Kidney capillary endothelial cell (primary cell): Measurements from ENCODE around the gene PRKCSH.
"Not testable (repeated sequence)": the region's sequence is repeated elsewhere in the genome, so short reads cannot be mapped to it uniquely, and the experiment has no call there.

Source experiments
- DNase-seq: peaks from one replicate; pipeline ENCODE4 v3.0.0-alpha.2; 2018; ENCODE audit warnings: low spot score

The PRKCSH gene

DNA sequence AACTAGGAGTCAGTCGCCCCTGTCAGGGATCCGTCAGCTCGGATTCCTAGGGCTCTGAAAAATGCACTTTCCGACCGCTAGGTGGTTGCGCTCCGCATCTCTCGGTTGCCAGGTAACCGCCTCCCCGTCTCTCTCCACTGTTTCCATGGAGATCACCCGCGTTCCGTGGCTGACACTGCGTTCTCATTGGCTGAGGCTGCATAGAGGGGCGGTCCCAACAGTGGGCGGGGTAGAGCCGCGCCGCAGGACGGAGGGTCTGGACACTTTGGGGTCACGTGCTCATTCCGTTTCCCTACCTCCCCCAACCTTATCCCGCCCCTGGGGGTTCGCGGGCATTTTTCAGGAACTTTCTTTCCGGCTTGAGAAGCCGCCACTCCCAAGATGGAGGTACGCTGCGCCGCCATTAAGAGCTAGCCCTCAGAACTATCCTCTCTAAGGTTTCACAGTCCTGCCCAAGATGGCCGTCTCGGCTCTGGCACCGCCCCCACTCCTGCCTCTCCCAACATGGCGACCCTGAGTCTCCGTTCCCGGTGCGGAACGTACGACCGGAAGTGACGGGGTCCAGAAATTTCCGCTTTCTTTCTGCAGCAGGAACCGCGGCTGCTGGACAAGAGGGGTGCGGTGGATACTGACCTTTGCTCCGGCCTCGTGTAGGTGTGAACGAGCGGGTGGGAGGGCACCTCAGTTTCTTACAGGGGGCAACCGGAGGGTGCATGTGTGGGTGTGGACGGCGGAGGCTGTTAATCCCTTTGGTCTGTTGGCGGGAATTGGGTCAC lies at the start of gene PRKCSH, which contains the start of gene ODAD3:
TSS of gene PRKCSH (plus strand) at position 579 of the 776 bp plus-strand sequence. CDS start 483 bp downstream, outside the sequence.
TSS of gene ODAD3 (minus strand) at position 65 of the 776 bp plus-strand sequence. CDS start 105 bp downstream, outside the sequence.
- DNase-seq = peak; percentile 99

DNA sequence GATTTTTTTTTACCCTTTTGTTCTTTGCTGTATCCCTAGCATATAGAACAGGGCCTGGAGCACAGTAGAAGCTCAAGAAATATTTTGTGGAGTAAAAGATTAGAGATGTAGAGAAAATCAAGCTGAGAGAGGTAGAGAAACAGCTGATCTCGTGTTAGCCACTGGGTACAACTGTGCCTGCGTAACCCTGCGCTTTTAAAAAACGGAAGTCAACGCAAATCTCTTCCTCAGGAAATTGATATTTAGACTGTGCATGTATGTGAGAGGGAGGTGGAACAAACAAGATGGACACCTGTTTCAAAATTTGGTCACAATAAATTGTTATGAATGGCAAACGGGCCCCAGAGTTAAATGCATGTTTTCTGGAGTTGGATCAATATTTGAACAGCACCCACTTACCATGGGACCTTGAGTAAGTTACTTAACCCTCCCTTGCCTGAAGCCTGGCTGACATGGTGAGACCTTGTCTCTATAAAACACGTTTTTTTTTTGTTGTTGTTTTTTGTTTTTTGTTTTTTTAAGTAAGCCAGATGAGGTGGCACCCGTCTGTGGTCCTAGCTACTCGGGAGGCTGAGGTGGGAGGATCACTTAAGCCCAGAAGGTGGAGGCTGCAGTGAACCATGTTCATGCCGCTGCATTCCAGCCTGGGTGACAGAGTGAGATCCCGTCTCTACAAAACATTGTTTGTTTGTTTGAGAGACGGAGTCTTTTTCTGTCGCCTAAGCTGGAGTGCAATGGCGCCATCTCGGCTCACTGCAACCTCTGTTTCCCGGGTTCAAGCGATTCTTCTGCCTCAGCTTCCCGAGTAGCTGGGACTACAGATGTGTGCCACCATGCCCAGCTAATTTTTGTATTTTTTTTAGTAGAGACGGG lies 48.0 kb upstream of the PRKCSH start:
- no peak for DNase-seq

DNA sequence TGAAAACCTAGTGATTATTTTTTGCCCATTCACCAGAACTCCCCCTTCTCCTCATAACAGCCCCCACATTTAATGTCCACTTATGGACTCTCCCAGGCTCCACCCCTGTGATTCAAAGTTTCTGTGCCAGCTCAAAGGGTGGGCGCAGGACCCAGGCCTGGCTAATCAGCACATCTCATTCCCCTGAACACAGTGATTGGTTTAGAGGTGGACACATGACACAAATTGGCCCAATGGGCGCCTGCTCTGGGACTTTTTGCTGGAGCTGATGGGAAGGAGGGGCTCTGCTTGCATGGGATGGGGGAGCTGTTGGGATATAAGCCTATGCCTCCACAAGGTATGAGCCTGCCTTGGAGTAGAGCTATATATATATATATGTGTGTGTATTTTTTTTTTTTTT lies 45.1 kb upstream of the PRKCSH start:
- DNase-seq = no peak

DNA sequence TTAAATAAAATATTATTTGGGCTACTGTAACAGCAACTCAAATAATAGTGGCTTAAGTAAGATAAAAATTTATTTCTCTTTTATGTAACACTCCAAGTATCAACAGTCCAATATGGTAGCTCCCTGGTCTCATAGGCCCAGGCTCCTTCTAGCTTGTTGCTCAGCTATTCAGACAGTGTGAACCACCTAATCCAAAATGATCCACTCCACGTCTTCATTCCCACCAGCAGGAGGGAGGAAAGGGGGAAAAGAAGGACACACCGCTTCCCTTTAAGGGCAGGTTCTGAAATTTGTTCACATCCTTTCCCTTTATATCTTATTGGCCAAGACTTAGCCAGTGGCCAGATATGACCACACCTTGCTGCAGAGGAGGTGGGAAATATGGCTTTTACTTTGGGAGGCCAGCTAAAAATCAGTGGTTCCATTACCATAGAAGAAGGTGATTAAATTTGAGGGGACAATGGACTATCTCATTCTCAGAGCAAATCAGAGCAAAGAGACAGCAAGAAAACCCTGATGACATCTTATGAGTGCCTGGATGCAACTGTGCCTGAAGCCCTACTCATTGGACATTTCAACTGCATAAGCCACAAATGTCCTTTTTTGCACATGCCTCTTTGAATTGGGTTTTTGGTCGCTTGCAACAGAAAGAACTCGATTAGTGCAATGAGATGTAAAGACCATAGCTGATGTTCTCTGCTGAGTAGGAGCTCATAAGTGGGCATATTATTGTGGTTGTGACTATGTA lies 44.3 kb upstream of the PRKCSH start:
- DNase-seq = no peak

DNA sequence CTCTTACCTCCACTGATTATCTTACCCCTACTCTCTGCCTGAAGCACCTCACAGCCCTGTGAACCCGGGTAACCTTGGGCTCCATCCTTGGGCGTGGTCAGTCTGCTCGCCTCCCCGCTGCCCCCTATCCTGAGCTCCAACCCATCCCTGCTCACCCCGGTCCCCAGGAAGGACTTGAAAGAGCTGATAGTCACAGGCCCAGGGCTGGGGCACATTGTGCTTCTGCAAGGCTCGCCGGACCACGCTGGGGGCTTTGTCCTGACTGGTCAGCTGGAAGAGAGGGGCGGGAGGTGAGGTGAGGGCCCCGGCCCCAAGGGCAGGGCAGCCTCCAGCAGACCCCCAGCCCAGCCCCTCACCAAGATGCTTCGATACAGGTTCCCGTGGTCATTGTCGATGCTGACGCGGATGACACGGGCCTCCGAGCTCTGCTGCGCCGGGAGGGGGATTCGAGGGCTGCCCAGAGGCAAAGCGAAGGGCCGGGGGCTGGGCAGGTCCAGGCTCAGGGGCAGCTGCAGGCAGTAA lies 38.3 kb upstream of the PRKCSH start:
- no peak for DNase-seq

- no peak for DNase-seq
These were observed 35.8 kb upstream of the PRKCSH start for GRCh38 chr19:11399667-11400066.

DNA sequence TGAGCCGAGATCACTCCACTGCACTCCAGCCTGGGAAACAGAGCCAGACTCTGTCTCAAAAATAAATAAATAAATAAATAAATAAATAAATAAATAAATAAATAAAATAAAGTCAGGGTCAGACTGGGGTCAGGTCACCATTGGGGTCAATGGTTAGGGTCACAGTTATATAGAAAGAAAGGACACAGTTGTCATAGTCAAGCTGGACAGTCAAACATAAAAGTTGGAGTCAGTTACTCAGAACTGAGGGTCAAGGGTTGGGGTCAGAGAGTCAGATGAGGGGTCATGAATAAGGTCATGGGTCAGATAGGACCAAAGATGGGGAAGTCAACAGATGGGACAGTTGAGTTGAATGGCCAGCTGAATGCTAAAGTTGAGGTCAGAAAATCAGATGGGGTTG lies 34.6 kb upstream of the PRKCSH start:
- DNase-seq = no peak

GRCh38 chr19:11401808-11402543 lies 33.5 kb upstream of the PRKCSH start:
- no peak for DNase-seq

DNA sequence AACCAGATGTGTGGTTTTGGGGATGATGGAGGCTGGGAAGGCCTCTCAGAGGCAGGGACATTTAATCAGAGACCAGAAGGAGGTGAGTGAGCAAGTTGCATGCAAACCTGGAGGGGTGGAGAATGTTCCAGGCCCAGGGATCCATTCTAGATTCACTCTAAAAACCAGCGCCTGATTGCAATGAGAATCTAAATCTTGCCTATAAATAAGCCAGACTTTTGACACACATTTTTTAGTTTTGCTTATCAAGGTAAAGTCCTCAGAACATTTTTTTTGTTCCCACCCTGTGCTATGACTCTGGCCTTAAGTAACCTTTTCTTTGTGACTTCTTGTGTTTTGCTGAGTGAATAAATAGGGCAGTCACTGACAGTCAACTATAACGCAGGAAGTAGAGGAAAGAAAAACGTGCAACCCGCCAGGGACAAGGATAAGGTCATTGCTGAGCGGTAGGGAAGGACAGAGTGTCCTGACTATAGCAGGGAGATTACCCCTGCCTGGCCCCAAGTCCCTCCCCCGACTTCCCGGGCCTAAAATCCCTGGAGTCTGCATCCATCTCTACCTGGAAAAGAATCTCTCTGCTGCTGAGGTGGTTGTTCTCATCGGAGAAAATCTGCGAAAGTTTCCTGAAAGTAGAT lies 30.7 kb upstream of the PRKCSH start:
- no peak for DNase-seq

DNA sequence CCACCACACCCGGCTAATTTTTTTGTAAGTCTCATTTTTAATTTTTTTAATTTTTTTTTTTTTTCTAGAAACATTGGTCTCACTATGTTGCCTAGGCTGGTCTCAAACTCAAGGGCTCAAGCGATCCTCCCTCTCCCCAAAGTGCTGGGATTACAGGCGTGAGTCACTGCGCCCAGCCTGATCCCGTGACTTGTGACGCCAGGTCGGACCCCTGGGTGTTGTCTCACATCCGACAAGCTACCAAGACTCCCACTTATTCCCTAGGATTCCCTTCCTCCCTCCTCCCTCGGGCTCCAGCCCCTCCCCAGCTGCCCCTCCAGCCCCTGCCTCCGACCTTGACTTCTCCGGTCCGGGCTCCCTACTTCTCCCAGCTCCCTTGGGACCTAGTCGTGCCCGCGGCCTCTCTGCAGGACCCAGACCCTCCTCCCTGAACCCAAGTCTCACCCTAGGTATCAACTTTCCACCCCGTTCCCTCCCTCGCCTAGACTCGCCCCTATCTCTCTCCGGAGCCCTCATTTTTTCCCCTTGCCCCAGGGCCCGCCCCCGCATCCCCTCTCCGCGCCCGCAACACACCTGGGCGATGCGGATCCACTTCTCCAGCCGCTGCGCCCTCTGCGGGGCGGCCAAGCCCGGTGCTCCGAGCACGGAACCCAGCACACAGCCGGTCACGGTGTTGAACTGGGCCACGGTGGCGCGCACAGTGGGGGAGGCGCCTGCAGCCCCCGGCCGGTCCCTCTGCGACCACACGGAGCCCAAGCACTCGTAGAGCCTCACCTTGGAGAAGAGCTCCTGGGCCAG lies 29.4 kb upstream of the PRKCSH start:
- DNase-seq = no peak

- DNase-seq = not testable (repeated sequence)
These were observed 28.7 kb upstream of the PRKCSH start for GRCh38 chr19:11406703-11407236.

DNA sequence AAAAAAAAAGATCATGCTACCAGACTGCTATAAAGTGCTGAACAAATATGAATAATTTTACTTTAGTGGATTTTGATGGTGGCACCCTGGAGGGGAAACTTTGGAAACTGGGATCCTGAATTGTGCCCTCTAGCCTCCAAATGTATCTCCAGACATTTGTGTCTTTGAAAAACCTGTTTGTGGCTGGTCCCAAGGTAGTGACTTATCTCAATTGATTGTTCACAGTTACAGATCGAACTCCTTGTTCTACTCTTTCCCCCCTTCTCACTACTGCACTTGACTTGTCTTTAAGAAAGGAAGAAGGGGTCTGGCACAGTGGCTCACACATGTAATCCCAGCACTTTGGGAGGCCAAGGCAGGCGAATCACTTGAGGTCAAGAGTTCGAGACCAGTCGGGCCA lies 26.8 kb upstream of the PRKCSH start:
- no peak for DNase-seq

DNA sequence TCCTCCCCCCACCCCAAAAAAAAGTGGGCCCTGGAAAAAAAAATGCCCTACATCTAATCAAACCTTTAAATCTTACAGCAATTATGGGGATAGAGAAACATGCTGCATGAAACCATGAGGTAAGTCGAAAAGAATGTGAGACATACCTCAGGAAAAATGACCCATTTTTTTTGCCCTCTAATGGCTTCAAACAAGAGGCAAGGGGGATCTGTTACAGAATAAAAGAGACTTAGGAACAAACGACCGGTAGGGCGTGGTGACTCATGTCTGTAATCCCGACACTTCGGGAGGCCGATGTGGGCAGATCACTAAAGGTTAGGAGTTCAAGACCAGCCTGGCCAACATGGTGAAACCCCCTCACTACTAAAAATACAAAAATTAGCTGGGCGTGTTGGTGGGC lies 24.8 kb upstream of the PRKCSH start:
- no peak for DNase-seq

DNA sequence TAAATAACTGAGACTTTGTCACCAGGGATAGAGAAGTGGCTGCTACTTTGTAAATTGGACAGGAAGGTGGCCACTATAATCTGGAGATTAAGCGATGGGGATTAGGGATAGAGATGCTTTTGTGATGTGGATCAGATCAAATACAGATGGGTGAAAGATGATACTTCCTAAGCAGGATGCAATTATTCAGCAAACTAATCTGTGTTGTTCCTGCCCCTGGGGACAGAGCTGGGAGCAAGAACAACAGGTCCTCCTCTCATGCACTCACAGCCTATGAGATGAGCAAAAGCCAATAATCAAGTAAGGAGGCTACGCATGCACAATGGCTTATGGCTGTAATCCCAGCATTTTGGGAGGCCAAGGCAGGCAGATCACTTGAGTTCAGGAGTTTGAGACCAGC lies 20.9 kb upstream of the PRKCSH start:
- DNase-seq = no peak

- no peak for DNase-seq
These were observed 18.9 kb upstream of the PRKCSH start for GRCh38 chr19:11416346-11417052.

DNA sequence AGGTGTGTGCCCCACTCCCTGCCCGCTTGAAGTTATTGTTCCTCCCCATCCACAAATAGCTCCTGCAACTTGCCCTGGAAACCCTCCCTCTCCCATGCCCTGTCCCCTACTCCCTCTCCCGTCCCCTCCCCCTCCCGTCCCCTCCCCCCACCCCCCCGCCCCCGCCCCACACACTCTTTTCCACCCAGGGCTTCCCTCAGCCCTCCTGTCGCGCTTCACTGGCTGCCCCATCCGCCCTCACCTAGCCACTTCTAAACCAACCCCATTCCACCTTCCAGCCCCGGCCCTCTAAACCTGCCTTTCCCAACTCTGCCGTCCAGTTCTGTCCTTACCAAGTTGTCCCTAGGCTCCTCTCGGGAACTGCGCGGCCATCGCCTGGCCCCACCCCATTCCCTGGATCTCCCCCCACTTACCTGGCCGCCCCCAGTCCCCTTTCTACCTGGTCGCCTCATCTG lies 17.3 kb upstream of the PRKCSH start:
- no peak for DNase-seq

DNA sequence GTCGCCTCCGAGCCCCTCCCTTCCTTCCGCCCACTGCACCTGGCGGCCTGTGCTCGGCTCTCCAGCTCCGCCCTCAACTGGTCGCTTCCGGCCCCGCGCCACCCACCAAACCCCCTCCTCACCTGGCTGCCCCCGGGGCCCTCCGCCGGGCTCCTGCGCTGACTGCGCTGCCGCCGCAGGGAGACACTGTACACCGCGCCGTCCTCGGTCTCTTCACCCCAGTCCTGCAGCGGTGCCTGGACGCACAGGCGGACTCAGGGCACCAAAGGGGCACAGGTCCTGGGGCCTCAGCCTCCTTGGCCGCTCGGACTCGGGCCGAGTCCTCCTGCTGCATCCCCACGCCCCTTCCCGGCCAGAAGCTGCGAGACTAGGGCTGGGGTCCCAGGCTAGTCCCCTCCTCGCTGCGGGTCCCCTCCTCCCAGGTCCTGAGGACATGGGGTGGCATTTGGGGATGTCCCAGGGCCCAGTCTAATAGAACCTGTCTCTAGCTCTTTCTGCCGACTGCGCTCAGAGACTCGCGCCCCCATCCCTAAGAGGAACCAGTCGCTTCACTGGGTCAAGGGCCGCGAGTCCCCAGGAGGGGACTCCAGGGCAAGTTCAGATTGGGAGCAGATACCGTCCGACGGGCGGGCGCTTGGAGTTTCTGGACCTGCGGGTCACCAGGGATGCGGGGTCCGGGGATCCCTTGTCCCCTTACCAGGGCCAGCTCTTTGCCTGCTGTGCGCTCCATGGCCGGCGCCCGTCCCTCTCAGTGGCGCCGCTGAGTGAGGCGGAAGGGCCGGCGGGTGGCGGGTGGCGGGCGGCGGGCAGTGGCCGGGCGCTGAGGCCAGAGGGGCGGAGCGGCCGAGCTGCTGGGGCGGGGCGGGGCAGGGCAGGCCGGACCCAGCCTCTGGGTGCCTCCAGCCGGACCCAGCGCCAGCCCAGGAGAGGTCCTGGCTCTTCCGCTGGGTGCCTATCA lies 16.6 kb upstream of the PRKCSH start, which contains the start of gene RGL3:
TSS of gene RGL3 (minus strand) at position 766 of the 958 bp plus-strand sequence. CDS start at position 730, 36 bp downstream.
- DNase-seq = no peak
